ENCODE data around the gene ZNF419.
"Not testable (repeated sequence)": the region's sequence is repeated elsewhere in the genome, so short reads cannot be mapped to it uniquely, and the experiment has no call there.

DNA sequence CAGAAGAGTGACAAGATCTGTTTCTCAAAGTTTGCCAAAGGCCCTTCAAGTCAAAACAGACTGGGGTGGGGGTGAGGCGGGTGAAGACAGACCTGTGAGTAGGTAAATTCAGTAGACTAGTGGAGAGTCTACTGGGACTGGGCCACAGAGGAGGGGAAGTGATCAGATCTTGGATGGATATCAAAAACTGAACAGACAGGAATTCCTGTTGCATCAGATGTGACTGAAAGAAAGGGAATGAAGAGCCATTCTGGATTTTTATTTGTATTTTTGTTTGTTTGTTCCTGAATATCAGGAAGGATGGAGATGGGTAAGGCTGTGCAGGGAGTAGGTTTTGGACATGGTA lies 722 bp downstream of the ZNF419 start:
- TF ChIP-seq, protein P1, sequence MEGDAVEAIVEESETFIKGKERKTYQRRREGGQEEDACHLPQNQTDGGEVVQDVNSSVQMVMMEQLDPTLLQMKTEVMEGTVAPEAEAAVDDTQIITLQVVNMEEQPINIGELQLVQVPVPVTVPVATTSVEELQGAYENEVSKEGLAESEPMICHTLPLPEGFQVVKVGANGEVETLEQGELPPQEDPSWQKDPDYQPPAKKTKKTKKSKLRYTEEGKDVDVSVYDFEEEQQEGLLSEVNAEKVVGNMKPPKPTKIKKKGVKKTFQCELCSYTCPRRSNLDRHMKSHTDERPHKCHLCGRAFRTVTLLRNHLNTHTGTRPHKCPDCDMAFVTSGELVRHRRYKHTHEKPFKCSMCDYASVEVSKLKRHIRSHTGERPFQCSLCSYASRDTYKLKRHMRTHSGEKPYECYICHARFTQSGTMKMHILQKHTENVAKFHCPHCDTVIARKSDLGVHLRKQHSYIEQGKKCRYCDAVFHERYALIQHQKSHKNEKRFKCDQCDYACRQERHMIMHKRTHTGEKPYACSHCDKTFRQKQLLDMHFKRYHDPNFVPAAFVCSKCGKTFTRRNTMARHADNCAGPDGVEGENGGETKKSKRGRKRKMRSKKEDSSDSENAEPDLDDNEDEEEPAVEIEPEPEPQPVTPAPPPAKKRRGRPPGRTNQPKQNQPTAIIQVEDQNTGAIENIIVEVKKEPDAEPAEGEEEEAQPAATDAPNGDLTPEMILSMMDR (conservative IDR thresholded peaks at IDR 0.05 in 1 of 2, IDR thresholded peaks at IDR 0.05 in 1 of 2; ENCODE audit: low read depth in 1 of 2, low read length in 2 of 2) = not testable (repeated sequence)
- TF ChIP-seq EZH2 (IDR thresholded peaks at IDR 0.05; ENCODE audit: low read length, missing control alignments) = not testable (repeated sequence)

Measured in fibroblast of lung (primary cell).